ENCODE data around the gene RHBDL3.

Gene RHBDL3

GRCh38 chr17:32266389-32267301, 1.0 kb downstream of the RHBDL3 start:
- peak; percentile 52 for DNase-seq

- DNase-seq = peak; percentile 80
Observed at GRCh38 chr17:32267690-32268205, 2.1 kb downstream of the RHBDL3 start.

GRCh38 chr17:32268734-32269288, 3.2 kb downstream of the RHBDL3 start:
- no peak for DNase-seq

- DNase-seq = no peak
Observed at GRCh38 chr17:32269377-32269776, 3.7 kb downstream of the RHBDL3 start.

- DNase-seq = no peak
Observed at GRCh38 chr17:32271844-32272243, 6.2 kb downstream of the RHBDL3 start.

GRCh38 chr17:32274101-32274500, 8.5 kb downstream of the RHBDL3 start:
- no peak for DNase-seq

GRCh38 chr17:32274643-32275042, 9.0 kb downstream of the RHBDL3 start:
- DNase-seq = no peak

- DNase-seq = peak; percentile 92
Observed at GRCh38 chr17:32275060-32276042, 9.7 kb downstream of the RHBDL3 start.

- DNase-seq = no peak
Observed at GRCh38 chr17:32276171-32276601, 10.6 kb downstream of the RHBDL3 start.

GRCh38 chr17:32277284-32277683, 11.7 kb downstream of the RHBDL3 start:
- DNase-seq = no peak

- no peak for DNase-seq
Observed at GRCh38 chr17:32278815-32279214, 13.2 kb downstream of the RHBDL3 start.

GRCh38 chr17:32279891-32280716, 14.5 kb downstream of the RHBDL3 start:
- DNase-seq = peak; percentile 96

GRCh38 chr17:32281011-32281451, 15.4 kb downstream of the RHBDL3 start:
- peak; percentile 68 for DNase-seq

- no peak for DNase-seq
Observed at GRCh38 chr17:32283745-32284201, 18.1 kb downstream of the RHBDL3 start.

GRCh38 chr17:32285306-32285705, 19.7 kb downstream of the RHBDL3 start:
- DNase-seq = no peak

GRCh38 chr17:32285746-32286517, 20.3 kb downstream of the RHBDL3 start:
- no peak for DNase-seq

GRCh38 chr17:32286518-32286900, 20.9 kb downstream of the RHBDL3 start:
- DNase-seq = no peak

GRCh38 chr17:32287804-32288511, 22.3 kb downstream of the RHBDL3 start:
- no peak for DNase-seq

- no peak for DNase-seq
Observed at GRCh38 chr17:32288615-32289014, 23.0 kb downstream of the RHBDL3 start.

GRCh38 chr17:32289471-32290070, 23.9 kb downstream of the RHBDL3 start:
- DNase-seq = no peak

All from NCI-H82 (cell line).